Immature natural killer cell (primary cell): ENCODE measurements around the gene TYW5. TPM values are rescaled to one million over a fixed set of nuclear protein-coding genes. Genes with fewer than 3 reads are reported as not detected.

Experiments used
- DNase-seq, 3 donors: peaks; one replicate each; pipeline ENCODE4 v3.0.0; 2022; ENCODE audit warnings: mixed read lengths in 1 of 3
- H3K27ac Mint-ChIP-seq, 6 donors: one replicate each; pipeline ENCODE4 v1.8.0; 2020; ENCODE audit warnings: mixed read lengths in 6 of 6, mild to moderate bottlenecking in 5 of 6, inconsistent platforms in 4 of 6, moderate library complexity in 3 of 6
- H3K27me3 Mint-ChIP-seq, 3 donors: one replicate each; pipeline ENCODE4 v1.8.0; 2020 to 2021; ENCODE audit warnings: low read depth in 3 of 3, mild to moderate bottlenecking in 3 of 3, mixed read lengths in 3 of 3, moderate library complexity in 3 of 3, inconsistent platforms in 1 of 3
- H3K36me3 Mint-ChIP-seq, 3 donors: one replicate each; pipeline ENCODE4 v1.8.0; 2020; ENCODE audit warnings: mixed read lengths in 3 of 3, inconsistent platforms in 2 of 3, mild to moderate bottlenecking in 2 of 3
- H3K4me1 Mint-ChIP-seq, 2 donors: one replicate each; pipeline ENCODE4 v1.8.0; 2020; ENCODE audit warnings: inconsistent platforms in 2 of 2, mild to moderate bottlenecking in 2 of 2, mixed read lengths in 2 of 2, moderate library complexity in 1 of 2
- H3K4me3 Mint-ChIP-seq, 5 donors: one replicate each; pipeline ENCODE4 v1.8.0; 2020; ENCODE audit warnings: mild to moderate bottlenecking in 5 of 5, mixed read lengths in 5 of 5, inconsistent platforms in 3 of 5, moderate library complexity in 3 of 5
- H3K9me3 Mint-ChIP-seq, 6 donors: one replicate each; pipeline ENCODE4 v1.8.0; 2020; ENCODE audit warnings: mild to moderate bottlenecking in 6 of 6, mixed read lengths in 6 of 6, inconsistent platforms in 4 of 6, moderate library complexity in 3 of 6
- polyA plus RNA-seq, 3 donors: library from polyadenylated mRNA; unstranded; fragments of 300-500 nt; fragmentation: Illumina TruSeq; gene quantifications; one replicate each; pipeline ENCODE4 v1.2.3, GENCODE V29; 2021

TYW5 gene
- polyA plus RNA-seq, 3 donors from 2014 or later: 1.3 to 4.3 (median 2.5) TPM

GRCh38 chr2:199902486-199903110 is 52.7 kb downstream of the TYW5 start:
- no peak for DNase-seq
- Mint-ChIP-seq H3K4me3 (no peak overlapping the region), H3K36me3 (no peaks in the 10 kb centered on the region), H3K9me3 (no peaks in the 10 kb centered on the region), H3K27ac (no peak overlapping the region), H3K27me3 (peaks cover 0 to 9% (median 0%) of the 10 kb centered on the region in 3 donors), H3K4me1 (no peaks in the 10 kb centered on the region)

- Mint-ChIP-seq H3K27ac (no peak overlapping the region), H3K4me3 (no peak overlapping the region), H3K36me3 (no peaks in the 10 kb centered on the region), H3K27me3 (peaks cover 0 to 9% (median 0%) of the 10 kb centered on the region in 3 donors), H3K4me1 (no peaks in the 10 kb centered on the region), H3K9me3 (no peaks in the 10 kb centered on the region)
- DNase-seq: no peak
These were observed 53.3 kb downstream of the TYW5 start for GRCh38 chr2:199901942-199902341.

- Mint-ChIP-seq H3K9me3 (no peaks in the 10 kb centered on the region), H3K4me1 (no peaks in the 10 kb centered on the region), H3K27me3 (peaks cover 0 to 5% (median 2%) of the 10 kb centered on the region in 3 donors), H3K4me3 (no peak overlapping the region), H3K27ac (no peak overlapping the region), H3K36me3 (no peaks in the 10 kb centered on the region)
- DNase-seq: no peak
These were observed 58.7 kb downstream of the TYW5 start for GRCh38 chr2:199896617-199897016.

- Mint-ChIP-seq H3K27ac (no peak overlapping the region), H3K9me3 (no peaks in the 10 kb centered on the region), H3K4me3 (no peak overlapping the region), H3K36me3 (no peaks in the 10 kb centered on the region), H3K27me3 (peaks cover 2 to 6% (median 5%) of the 10 kb centered on the region in 3 donors), H3K4me1 (no peaks in the 10 kb centered on the region)
- DNase-seq: no peak
These were observed 59.9 kb downstream of the TYW5 start for GRCh38 chr2:199895406-199895805.

- Mint-ChIP-seq H3K4me1 (no peaks in the 10 kb centered on the region), H3K27ac (no peak overlapping the region), H3K4me3 (no peak overlapping the region), H3K36me3 (no peaks in the 10 kb centered on the region), H3K27me3 (peaks cover 3 to 10% (median 5%) of the 10 kb centered on the region in 3 donors), H3K9me3 (no peaks in the 10 kb centered on the region)
- DNase-seq: no peak
These were observed 71.6 kb downstream of the TYW5 start for GRCh38 chr2:199883474-199884212.

GRCh38 chr2:199882667-199883066 is 72.6 kb downstream of the TYW5 start:
- DNase-seq: no peak
- H3K9me3 Mint-ChIP-seq: no peaks in the 10 kb centered on the region
- peaks cover 3 to 10% (median 3%) of the 10 kb centered on the region in 3 donors for H3K27me3 Mint-ChIP-seq
- H3K36me3 Mint-ChIP-seq: no peaks in the 10 kb centered on the region
- no peak overlapping the region for H3K27ac Mint-ChIP-seq
- H3K4me3 Mint-ChIP-seq: no peak overlapping the region
- H3K4me1 Mint-ChIP-seq: no peaks in the 10 kb centered on the region

Other genes starting within 250 kb of the TYW5 start
- gene FTCDNL1, start 104.3 kb downstream of the TYW5 start, polyA plus RNA-seq: 1 to 10 TPM in 2 of 3 donors, not detected in 1; 1.1 to 2.8 TPM
- gene C2orf69, start 44.2 kb downstream of the TYW5 start, polyA plus RNA-seq: 1 to 10 TPM; 3.8 to 7.6 (median 4.8) TPM
- gene MAIP1, start 91 bp upstream of the TYW5 start, polyA plus RNA-seq: 10 to 100 TPM in 2 of 3 donors, 1 to 10 TPM in 1; 9.1 to 20.5 (median 12.6) TPM